Hepatocyte (in vitro differentiated cells): Measurements from ENCODE around the gene NXPH1.

ENCODE experiments used
- CTCF ChIP-seq: fragments of 200-600 bp; sonication (generic); IDR thresholded peaks from 2 replicates; pipeline ENCODE4 v1.5.1; 2016; ENCODE audit warnings: antibody characterized with exemption, mild to moderate bottlenecking; ENCODE audit not compliant: poor library complexity
- EZH2 ChIP-seq: fragments of 200-600 bp; sonication (generic); IDR thresholded peaks from 2 replicates; pipeline ENCODE4 v1.6.1; 2016; ENCODE audit warnings: antibody characterized with exemption, mild to moderate bottlenecking, borderline replicate concordance

- TF ChIP-seq CTCF (no peak), EZH2 (no peak)
These were observed 65.7 kb downstream of the NXPH1 start for GRCh38 chr7:8499128-8499527.
